GM18873 (cell line): ENCODE measurements around the gene TBX5.

ENCODE experiments used
- ATAC-seq: cut with Tn5 transposase; IDR thresholded peaks from one replicate; pipeline ENCODE4 v1.9.1; 2021; ENCODE audit warnings: mild to moderate bottlenecking, moderate library complexity, moderate number of reproducible peaks; ENCODE audit not compliant: unreplicated experiment, low FRiP score

Gene TBX5

DNA sequence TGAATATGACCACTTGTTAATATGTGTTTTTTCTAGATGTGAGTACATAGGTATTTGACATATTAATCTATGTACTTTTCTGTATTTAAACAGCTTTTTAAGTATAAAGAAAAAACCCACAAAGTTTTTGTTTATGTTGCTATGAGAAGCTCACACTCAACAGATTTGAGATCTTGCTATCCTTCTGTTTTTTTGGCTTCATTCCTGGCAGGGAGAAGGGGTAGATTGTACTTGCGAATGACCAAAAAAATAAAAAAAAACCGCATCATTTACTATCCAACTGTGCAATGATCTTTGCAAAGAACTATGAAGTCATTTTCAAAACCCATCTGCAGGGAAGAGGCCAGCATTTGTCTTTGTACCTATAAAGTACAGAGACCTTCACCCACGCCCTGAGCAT lies 28.4 kb upstream of the TBX5 start:
- no peak for ATAC-seq

GRCh38 chr12:114431902-114432301 lies 26.0 kb upstream of the TBX5 start:
- ATAC-seq = no peak

DNA sequence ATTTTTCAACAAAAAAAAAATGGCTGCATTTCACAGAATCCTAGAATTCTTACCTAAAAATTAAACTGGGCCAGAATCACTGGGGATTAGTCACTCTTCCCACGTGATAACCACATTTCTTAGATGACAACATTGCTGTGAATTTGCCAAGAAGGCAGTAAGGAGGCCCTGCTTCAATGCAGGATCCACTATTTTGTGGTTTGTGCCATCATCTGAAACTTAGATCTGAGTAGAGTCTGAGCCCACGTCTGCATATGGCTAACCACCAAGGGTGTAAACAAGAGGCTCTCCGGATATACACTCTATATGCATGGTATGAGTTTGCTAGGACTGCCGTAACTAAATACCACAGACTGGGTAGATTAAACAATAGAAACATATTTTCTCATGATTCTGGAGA lies 24.4 kb upstream of the TBX5 start:
- no peak for ATAC-seq

- ATAC-seq = no peak
Observed at GRCh38 chr12:114425031-114425626, 19.2 kb upstream of the TBX5 start.

DNA sequence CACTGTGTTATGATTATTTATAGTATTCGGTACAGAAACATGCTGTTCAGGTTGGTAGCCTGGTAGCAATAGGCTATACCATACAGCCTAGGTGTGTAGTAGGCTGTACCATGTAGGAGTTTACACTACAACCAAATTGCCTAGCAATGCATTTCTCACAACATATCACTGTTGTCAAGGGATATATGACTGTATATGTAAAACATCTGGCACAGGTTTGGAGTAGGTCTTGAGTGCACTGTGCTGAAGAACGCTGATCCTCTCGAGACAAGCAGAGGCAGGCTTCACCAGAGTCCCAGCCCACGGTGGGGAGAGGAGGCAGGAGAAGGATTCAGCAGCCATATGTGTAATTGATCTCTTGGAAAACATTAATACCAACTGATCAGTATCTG lies 15.0 kb upstream of the TBX5 start:
- no peak for ATAC-seq

- no peak for ATAC-seq
Observed at GRCh38 chr12:114420182-114420943, 14.4 kb upstream of the TBX5 start.

- no peak for ATAC-seq
Observed at GRCh38 chr12:114416028-114416427, 10.1 kb upstream of the TBX5 start.

- ATAC-seq = no peak
Observed at GRCh38 chr12:114415525-114415868, 9.6 kb upstream of the TBX5 start.

GRCh38 chr12:114414866-114415524 lies 9.1 kb upstream of the TBX5 start:
- ATAC-seq = no peak

DNA sequence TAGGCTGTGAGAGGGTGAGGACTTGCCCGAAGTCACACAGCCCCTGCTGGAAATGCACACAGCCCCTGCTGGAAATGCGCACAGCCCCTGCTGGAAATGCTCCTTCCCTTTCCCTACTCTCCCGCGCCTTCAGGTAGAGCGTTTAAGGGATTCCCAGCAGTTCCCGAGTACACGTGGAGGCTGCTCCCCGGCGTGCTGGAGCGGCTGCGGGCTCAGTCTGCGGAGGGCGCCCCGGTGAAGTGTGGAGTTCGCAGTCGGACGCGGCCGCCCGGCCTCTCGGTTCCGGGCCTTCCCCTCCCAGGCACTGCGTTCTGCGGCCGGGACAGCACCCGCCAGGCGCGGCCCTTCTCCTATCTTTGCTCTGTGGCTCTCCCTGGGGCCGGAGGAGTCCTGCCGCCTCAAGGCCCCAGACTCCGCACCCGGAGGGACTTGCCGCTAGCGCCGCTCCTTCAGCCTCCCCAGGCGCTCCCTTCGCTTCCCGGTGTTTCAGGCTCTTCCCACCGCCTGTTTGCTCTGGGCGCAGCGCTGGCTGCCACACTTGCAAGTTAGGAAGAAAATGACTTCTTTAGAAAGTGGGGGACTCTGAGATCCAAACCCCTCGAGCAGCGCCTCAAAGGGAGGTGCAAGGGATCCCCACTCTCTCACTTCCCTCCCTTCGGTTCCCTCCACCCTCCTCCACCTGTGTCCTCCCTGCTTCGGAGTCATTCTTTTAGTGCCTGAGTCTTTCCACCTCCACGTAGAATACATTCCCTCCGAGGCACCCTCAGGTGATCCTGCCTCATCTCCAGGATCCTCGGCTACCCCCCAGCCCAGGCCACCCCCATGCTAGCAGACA lies 8.3 kb upstream of the TBX5 start:
- ATAC-seq = no peak

DNA sequence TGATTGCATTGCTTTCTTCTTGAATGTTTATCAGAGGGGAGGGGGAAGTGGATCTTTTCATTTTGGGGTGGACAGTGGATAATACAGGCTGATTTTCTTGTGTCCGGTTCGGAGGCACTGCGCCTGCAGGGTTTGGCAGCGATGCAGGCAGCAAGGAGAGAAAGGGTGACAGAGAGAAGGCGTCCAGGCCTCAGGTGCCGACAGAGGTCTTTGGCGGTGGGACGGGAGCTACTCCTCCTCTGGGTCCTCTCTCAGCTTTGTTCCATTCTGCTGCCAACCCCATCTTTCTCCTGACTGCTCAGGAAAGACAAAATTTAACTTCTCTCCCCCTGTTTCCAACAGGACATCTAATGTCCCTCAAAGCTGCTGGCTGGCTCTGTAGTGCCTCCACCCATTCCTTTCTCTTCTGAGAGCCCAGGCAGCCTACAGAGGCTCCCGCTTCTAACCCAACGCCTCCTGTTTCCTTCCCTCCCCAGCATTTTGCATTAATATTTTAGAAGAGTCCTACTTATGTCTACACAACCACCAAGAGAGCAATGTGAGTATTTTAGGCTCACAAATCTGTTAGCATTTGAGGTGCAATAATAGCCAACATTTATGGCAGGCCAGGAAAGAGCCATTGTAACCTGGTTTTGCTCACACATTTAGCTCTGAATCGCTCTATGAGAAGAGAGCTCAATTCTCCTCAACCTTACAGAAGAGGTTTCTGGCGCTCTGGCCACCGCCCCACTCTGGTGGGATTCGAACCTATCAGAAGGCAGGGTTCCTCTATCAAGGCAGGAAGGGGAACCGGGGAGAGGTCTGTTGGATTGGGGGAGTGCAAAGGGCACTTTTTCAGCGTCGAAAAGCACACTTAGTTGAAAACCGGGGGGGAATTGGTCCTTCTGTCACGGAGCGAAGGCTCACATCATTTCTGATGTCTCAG lies 7.1 kb upstream of the TBX5 start:
- no peak for ATAC-seq

DNA sequence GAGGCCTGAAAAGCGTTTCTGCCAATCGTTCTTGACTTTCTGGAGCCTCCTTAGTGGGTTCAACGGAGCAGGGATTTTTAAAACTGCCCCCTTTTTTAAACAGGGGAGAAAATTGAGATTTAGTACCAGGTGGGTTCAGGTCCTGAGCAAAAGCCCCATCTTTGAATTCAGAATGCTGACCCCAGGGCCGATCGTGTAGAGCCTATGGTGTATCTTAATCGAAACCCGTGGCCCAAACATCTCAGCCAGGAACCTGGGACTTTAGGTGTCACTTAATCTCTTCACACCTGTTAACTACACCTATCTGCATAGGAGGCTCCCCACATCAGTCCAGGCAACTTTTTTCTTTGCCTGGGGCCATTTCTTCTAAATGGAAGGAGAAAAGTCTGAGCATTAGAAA lies 6.4 kb upstream of the TBX5 start:
- no peak for ATAC-seq

DNA sequence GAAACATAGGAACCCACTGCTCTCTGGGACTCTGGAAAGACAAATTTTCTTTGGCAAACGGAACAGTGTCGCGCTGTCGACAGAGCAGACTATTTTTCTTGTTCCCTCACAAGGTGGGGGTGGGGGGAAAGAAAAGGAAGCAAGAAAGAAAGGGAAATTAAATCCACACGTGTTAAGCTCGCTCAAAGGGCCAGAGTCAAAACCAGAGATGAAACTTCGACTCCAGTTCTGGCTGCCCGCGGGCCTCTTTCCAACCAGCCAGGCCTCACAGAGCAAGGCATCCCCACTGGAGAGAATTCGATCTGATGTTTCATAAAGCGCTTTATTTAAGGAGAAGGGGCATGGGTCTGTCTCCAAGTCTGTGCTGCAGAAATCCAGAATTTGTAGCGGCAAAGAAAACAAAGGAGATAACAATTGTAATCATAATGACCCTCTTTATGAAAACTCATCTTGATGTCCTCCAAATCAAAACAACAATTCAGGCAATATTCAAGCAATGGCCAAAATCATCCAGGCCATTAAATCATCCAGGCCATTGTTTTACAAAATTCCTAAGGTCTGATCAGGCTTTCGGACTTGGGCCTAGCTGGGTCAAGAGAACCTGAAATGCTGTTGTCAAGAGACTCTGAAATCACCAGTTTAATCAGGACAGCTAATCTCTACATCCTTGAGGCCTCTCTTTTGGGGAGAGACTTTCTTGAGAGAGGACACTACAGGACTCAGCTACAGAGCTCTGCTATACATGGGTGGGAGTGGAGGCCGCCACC lies 5.3 kb upstream of the TBX5 start:
- ATAC-seq = no peak

GRCh38 chr12:114409852-114410600 lies 4.1 kb upstream of the TBX5 start:
- ATAC-seq = no peak

DNA sequence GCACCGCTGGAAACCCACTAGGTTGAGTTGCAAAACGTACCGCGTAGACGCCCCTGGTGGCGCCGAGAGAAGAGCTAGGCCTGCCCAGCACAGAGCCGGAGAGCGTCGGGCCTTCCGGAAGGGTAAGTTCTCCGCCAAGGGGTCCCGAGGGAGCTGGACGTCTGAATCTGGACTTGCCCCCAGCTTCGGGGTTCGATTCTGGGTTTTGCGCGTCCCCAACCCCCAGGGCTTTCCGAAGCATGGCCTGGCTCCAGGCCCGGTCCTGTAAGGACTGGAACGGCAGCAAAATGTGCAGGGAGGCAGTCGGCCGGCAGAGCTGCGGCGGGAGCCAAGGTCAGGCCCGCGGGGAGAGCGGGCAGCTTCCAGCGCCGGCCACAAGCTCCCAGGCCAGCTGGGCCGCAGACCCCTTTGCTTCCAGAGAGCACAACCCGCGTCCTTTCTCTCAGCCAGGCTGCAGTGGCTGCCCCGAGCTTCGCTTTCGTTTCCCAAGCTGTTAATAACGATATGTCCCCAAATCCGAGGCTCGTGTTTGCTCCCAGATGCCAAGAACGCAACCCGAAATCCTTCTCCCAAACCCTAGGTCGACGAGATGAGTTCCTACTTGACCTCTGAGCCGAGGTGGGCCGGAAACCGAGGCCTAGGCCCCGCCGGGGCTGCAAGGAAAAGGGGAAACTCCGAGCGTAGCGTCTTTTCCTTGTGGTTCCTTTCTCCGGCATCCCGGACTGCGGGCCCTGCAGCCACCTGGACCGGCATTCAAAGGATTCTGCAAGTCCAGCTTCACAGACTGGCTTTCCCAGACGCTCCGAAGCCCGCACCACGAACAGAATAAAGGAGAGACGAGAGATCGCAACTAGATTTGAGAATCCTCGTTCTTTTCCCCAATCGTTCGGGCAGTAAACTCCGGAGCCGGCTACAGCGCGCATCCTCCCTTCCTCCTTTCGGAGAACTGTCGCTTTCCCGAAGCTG lies 3.2 kb upstream of the TBX5 start:
- no peak for ATAC-seq

DNA sequence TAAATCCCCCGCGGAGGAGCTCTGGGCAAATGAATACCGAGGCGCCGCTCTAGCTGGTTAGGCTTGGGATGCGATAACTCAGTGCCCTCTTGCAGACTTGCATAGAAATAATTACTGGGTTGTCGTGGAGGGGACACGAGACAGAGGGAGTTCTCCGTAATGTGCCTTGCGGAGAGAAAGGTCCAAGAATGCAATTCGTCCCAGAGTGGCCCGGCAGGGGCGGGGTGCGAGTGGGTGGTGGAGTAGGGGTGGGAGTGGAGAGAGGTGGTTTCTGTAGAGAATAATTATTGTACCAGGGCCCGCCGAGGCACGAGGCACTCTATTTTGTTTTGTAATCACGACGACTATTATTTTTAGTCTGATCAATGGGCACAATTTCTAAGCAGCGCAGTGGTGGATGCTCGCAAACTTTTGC lies 2.5 kb upstream of the TBX5 start:
- no peak for ATAC-seq

DNA sequence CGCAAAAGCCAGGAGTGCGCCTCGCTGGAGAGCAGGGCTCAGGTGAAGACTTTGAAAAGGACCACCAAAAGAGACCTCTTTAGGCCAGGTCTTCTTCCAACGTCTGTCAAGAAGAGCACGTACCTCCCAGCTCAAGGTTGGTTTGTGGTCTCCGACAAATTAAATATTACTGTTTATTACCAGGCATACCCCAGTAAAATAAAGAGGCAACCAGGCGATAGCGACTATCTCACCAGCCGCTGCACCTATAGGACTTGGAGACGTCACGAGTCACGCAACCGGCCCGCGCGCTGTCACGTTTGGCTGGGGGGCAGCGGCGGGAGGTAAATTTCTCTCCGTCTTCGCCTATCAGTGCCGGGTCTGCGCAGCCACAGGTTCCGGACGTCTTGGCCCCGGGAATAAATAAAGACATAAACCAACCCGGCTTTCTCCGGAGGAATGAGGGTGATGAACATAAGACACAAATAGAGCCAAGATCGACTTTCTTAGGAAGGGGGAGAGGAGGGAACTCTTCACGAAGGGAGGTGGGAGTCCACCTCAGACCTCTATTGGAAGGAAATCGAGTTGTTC lies 2.0 kb upstream of the TBX5 start:
- no peak for ATAC-seq
